ENCODE data around the gene PCSK6. TPM values are rescaled to one million over a fixed set of nuclear protein-coding genes. Genes with fewer than 3 reads are reported as not detected.

Gene PCSK6
- total RNA-seq, 2 donors from 2014 or later = 5.1 to 8.8 TPM

DNA sequence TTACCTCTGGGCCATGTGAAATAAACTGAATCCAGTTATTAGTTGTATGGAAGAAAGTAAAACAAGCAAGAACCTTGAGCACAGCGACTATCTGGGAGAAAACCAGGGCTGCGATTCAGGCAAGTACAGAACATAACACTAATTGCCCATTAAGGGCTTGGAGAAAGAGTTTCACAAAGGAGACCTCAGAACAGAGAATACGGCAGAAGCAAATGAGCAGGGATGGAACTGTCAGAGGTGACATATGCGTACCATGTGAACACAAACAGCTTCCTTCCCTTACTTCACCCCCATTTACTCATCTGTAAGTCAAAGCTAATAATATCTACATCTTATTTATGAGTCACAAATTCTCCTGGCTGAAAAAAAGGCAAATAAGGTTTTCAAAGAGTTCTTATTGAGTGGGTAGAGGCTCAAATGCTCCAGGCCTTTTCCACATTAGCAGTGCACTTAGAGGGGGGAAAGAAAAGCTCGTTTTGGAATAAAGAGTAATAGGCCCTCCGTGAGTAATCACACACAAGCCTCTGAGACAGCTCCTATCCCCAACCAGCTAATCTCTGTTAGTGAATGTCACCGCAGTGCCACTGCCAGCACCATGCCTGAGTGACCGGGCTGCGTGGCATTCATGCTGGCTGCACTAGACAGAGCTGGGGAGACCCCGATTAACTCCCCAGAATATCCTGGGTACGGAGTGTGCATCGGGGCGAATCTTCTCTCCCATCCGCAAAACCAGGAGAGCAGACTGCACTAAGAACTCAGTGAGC lies 2.6 kb downstream of the PCSK6 start:
- no peaks in the 10 kb centered on the region for H3K4me1 ChIP-seq (ENCODE audit: control insufficient read depth in 1 of 2, low read depth in 2 of 2)
- DNase-seq (ENCODE audit: low spot score) (no peak), ATAC-seq (ENCODE audit: insufficient number of reproducible peaks, low FRiP score, low read depth) (no peak)
- peaks cover 6% of the 10 kb centered on the region for H3K27me3 ChIP-seq (replicated peaks; ENCODE audit: insufficient read depth)
- H3K4me3 ChIP-seq = no peak overlapping the region
- H3K9me3 ChIP-seq = no peaks in the 10 kb centered on the region
- TF ChIP-seq, protein P1, sequence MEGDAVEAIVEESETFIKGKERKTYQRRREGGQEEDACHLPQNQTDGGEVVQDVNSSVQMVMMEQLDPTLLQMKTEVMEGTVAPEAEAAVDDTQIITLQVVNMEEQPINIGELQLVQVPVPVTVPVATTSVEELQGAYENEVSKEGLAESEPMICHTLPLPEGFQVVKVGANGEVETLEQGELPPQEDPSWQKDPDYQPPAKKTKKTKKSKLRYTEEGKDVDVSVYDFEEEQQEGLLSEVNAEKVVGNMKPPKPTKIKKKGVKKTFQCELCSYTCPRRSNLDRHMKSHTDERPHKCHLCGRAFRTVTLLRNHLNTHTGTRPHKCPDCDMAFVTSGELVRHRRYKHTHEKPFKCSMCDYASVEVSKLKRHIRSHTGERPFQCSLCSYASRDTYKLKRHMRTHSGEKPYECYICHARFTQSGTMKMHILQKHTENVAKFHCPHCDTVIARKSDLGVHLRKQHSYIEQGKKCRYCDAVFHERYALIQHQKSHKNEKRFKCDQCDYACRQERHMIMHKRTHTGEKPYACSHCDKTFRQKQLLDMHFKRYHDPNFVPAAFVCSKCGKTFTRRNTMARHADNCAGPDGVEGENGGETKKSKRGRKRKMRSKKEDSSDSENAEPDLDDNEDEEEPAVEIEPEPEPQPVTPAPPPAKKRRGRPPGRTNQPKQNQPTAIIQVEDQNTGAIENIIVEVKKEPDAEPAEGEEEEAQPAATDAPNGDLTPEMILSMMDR (IDR thresholded peaks at IDR 0.05) = no peak
- no peak overlapping the region for H3K27ac ChIP-seq
- H3K36me3 ChIP-seq = no peaks in the 10 kb centered on the region

DNA sequence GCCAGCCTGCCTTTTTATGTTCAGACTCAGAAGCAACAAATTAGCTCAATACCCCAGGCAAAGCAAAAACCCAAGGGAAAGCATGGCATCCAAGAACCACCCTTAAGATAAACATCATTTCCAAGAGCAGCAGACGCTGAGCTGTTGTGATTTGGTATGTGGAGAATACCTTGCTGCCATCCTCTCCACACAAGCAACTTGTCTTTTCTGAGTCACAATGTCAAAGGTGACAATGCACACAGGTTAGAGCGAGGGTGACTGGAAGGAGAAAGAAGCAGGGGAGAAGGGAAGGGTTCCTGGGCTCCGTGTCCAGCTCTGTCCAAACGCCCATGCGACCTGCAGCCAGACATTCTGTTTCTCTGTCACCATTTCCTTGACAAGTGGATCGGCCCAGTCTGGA lies 6.0 kb downstream of the PCSK6 start:
- Histone ChIP-seq H3K4me3 (no peak overlapping the region), H3K36me3 (no peaks in the 10 kb centered on the region), H3K27me3 (replicated peaks; ENCODE audit: insufficient read depth) (peaks cover 3% of the 10 kb centered on the region), H3K27ac (no peak overlapping the region), H3K4me1 (ENCODE audit: control insufficient read depth in 1 of 2, low read depth in 2 of 2) (no peaks in the 10 kb centered on the region), H3K9me3 (no peaks in the 10 kb centered on the region)
- TF ChIP-seq, protein P1 (IDR thresholded peaks at IDR 0.05) = no peak
- ATAC-seq (ENCODE audit: insufficient number of reproducible peaks, low FRiP score, low read depth) (no peak), DNase-seq (ENCODE audit: low spot score) (no peak)

DNA sequence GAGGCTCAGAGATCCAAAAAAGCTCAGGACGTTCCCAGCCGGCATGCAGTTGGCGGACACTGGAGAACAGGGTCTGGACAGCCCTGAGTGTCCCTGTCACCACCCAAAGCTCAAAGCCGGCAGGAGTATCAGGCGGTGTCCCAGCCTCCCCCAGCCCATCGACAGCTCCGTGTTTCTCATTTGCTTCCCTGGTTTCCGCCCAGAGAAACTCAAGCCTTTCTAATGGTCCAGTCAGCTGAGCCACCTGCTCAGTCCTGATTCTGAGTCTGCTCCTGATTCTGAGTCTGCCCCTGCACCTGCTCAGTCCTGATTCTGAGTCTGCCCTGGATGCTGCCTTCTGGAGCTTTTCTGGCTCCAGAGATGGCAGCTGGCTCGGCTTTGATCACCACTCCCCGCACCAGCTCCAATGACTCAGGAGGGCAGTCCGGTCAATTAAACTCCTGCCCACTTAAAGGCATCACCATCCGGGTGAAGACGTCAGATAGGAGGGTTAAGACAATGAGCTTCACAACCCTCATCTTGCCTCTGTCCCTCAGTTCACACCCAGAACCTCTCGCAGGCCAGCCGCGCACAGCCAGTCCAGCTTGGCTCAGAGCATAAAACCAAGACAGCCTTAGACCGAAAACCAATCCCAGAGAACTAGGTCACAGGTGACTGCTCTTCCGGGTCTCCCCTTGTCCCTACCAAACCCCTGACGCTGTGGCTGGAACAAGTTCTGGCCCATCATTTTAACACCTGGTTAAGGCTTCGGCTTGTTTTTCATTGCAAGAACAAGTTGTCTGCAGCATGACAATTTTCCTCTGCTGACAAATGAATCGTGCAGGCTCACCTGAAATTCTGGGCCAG lies 6.8 kb downstream of the PCSK6 start:
- DNase-seq (ENCODE audit: low spot score) (no peak), ATAC-seq (ENCODE audit: insufficient number of reproducible peaks, low FRiP score, low read depth) (no peak)
- Histone ChIP-seq H3K9me3 (no peaks in the 10 kb centered on the region), H3K36me3 (no peaks in the 10 kb centered on the region), H3K4me3 (no peak overlapping the region), H3K4me1 (ENCODE audit: control insufficient read depth in 1 of 2, low read depth in 2 of 2) (no peaks in the 10 kb centered on the region), H3K27ac (no peak overlapping the region), H3K27me3 (replicated peaks; ENCODE audit: insufficient read depth) (no peaks in the 10 kb centered on the region)
- TF ChIP-seq, protein P1 (IDR thresholded peaks at IDR 0.05) = no peak

DNA sequence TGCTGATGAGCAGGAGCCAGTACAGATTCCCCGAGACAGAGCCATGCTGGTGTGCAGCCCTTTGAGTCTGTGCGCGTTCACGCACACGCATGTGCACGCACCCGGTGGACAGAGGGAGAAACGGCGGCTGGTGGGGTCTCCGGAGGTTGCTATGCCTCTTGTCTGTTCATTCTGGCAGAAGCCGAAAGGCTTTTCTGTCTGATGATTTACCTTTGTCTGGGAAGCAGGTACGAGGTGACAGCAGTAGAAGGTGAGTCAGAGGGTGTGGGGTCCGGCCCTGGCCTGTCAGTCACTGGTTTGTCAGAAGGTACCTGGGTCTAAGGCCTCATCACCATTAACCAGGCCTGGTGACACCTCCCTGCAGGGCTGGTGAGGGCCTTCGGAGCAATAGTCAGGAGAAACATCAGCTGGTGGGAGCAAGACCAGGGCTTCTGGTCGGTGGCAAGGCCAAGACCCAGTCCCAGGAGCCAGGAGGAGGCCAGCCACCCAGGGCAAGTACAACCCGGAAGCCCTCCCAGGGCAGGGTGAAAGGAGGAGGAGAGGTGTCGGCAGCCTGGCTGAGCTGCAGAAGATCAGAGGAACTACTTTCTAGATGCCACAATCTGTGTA lies 7.5 kb downstream of the PCSK6 start:
- no peak overlapping the region for H3K27ac ChIP-seq
- H3K4me1 ChIP-seq (ENCODE audit: control insufficient read depth in 1 of 2, low read depth in 2 of 2) = no peaks in the 10 kb centered on the region
- H3K36me3 ChIP-seq = no peaks in the 10 kb centered on the region
- ATAC-seq (ENCODE audit: insufficient number of reproducible peaks, low FRiP score, low read depth) (no peak), DNase-seq (ENCODE audit: low spot score) (no peak)
- H3K27me3 ChIP-seq (replicated peaks; ENCODE audit: insufficient read depth) = no peaks in the 10 kb centered on the region
- TF ChIP-seq, protein P1 (IDR thresholded peaks at IDR 0.05) = no peak
- no peak overlapping the region for H3K4me3 ChIP-seq
- no peaks in the 10 kb centered on the region for H3K9me3 ChIP-seq

DNA sequence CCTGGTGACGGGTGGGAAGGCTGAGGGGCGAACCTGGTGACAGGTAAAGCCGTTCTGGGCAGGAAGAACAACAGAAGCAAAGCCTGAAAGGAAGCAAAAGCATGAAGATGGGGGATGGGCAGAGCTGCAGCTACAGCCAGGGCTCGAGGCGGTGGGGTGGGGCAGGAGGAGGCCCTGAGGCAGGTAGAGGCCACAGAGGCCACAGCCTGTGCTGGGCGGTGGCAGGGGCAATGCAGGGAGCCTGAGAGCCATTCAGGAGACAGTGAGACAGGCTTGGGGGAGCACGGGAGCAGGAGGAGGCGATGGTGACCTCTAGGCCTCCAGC lies 8.2 kb downstream of the PCSK6 start:
- no peak for ATAC-seq (ENCODE audit: insufficient number of reproducible peaks, low FRiP score, low read depth)
- TF ChIP-seq, protein P1 (IDR thresholded peaks at IDR 0.05) = no peak
- no peaks in the 10 kb centered on the region for H3K27me3 ChIP-seq (replicated peaks; ENCODE audit: insufficient read depth)
- no peaks in the 10 kb centered on the region for H3K9me3 ChIP-seq
- no peak overlapping the region for H3K27ac ChIP-seq
- no peaks in the 10 kb centered on the region for H3K4me1 ChIP-seq (ENCODE audit: control insufficient read depth in 1 of 2, low read depth in 2 of 2)
- no peak overlapping the region for H3K4me3 ChIP-seq
- DNase-seq (ENCODE audit: low spot score) = no peak
- H3K36me3 ChIP-seq = no peaks in the 10 kb centered on the region
